ENCODE data around the gene LTF. TPM values are rescaled to one million over a fixed set of nuclear protein-coding genes. Genes with fewer than 3 reads are reported as not detected.
"Not testable (repeated sequence)": the region's sequence is repeated elsewhere in the genome, so short reads cannot be mapped to it uniquely, and the experiment has no call there.

Gene LTF
- total and polyA plus RNA-seq, 2 experiments from 2014 or later: 0.73 to 1.3 TPM

DNA sequence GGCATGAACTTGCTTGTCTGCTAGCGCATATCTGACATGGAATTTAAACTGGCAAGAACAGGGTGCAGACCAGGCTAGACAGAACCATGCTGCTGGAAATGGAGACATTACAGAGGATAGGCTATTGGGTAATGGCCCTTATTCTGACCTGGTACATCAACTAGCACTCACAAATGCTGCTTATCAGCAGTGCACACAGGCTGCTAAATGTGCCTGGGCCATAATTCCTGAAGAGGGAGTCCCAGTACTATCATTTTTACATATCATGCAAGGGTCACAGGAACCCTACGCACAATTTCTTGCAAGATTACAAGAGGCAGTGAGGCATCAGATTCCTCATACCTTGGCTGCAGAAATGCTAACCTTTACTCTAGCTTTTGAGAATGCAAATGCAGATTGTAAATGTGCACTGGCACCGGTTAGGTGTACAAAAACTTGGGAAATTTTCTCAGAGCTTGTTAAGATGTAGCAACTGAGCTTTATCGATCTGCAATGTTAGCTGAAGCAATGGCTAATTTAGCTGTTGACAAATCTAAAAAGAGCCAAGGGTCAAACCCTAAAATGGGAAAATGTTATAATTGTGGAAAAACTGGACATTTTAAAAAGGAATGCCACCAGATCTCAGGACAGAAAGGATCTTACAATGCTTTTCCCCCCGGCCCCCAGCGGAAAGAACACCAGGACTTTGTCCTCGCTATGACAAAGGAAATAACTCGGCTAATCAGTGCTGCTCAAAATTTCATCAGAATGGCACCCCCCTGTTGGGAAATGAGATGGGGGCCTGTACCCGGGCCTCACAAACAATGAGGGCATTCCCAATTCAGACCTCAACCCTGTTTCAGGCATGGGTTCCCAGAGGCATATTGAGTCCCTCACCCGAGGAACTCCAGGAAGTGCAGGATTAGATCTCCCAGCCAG is 36.5 kb downstream of the LTF start:
- no peaks in the 10 kb centered on the region for H3K27me3 Mint-ChIP-seq (ENCODE audit: insufficient read depth, low read depth, poor library complexity)
- no peak for ATAC-seq
- no peaks in the 10 kb centered on the region for H3F3A ChIP-seq (replicated peaks; ENCODE audit: low read depth)

DNA sequence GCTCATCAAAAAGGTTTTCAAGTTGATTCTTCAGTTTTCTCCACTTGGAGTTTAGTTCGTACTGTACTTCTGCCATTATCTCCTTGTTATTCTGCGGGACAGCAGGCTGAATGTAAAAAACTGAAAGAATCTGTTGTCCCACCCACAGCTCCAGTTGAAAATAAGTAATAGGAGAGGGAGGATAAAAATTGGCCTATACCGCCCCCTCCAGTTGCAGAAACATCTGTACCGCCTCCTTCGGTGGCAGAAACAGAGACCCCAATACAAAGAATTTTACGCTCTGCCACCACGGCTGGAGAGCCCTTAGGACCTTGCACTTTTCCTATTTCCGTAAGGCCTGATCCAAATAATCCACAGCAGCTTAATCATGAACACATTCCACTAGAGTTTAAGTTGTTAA is 37.3 kb downstream of the LTF start:
- H3K4me2 ChIP-seq; H3K36me3 Mint-ChIP-seq (ENCODE audit: low read depth); H4K20me1 ChIP-seq (replicated peaks; ENCODE audit: insufficient read depth); H3F3A ChIP-seq (replicated peaks; ENCODE audit: low read depth); H3K4me1 ChIP-seq (ENCODE audit: insufficient read depth); ATAC-seq; H3K36me3 ChIP-seq (ENCODE audit: insufficient read depth); H3K79me2 ChIP-seq (replicated peaks; ENCODE audit: insufficient read depth); H3K27me3 Mint-ChIP-seq (ENCODE audit: insufficient read depth, low read depth, poor library complexity); H3K4me3 ChIP-seq; H3K4me3 Mint-ChIP-seq; H3K27ac ChIP-seq (ENCODE audit: low read depth); H3K27me3 ChIP-seq (ENCODE audit: insufficient read depth); H3K9me2 ChIP-seq (ENCODE audit: insufficient read depth); H3K27ac Mint-ChIP-seq: not testable (repeated sequence)
- peak overlapping the region; percentile 88; the same call in 1 of the 2 replicates for H2AFZ ChIP-seq
- peaks cover 10% of the 10 kb centered on the region; the same call in 2 of the 3 replicates for H3K4me1 Mint-ChIP-seq
- TF ChIP-seq, protein P1, sequence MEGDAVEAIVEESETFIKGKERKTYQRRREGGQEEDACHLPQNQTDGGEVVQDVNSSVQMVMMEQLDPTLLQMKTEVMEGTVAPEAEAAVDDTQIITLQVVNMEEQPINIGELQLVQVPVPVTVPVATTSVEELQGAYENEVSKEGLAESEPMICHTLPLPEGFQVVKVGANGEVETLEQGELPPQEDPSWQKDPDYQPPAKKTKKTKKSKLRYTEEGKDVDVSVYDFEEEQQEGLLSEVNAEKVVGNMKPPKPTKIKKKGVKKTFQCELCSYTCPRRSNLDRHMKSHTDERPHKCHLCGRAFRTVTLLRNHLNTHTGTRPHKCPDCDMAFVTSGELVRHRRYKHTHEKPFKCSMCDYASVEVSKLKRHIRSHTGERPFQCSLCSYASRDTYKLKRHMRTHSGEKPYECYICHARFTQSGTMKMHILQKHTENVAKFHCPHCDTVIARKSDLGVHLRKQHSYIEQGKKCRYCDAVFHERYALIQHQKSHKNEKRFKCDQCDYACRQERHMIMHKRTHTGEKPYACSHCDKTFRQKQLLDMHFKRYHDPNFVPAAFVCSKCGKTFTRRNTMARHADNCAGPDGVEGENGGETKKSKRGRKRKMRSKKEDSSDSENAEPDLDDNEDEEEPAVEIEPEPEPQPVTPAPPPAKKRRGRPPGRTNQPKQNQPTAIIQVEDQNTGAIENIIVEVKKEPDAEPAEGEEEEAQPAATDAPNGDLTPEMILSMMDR (conservative IDR thresholded peaks at IDR 0.05; ENCODE audit: low read depth in 2 of 2): peak; percentile 47 to 58
- DNase-seq (ENCODE audit: low spot score): peak; percentile 31
- peaks cover 13% of the 10 kb centered on the region for H3K9me3 Mint-ChIP-seq

More for the DNA sequence above, 36.5 kb downstream of the LTF start:
- no peaks in the 10 kb centered on the region for H4K20me1 ChIP-seq (replicated peaks; ENCODE audit: insufficient read depth)
- no peaks in the 10 kb centered on the region for H3K27me3 ChIP-seq (ENCODE audit: insufficient read depth)
- H2AFZ ChIP-seq: no peak overlapping the region
- H3K4me3 Mint-ChIP-seq: no peak overlapping the region
- H3K27ac ChIP-seq (ENCODE audit: low read depth): no peak overlapping the region
- no peak overlapping the region for H3K27ac Mint-ChIP-seq
- H3K79me2 ChIP-seq (replicated peaks; ENCODE audit: insufficient read depth): no peaks in the 10 kb centered on the region
- H3K4me1 ChIP-seq (ENCODE audit: insufficient read depth): no peaks in the 10 kb centered on the region; the same call in 1 of the 2 replicates
- H3K4me1 Mint-ChIP-seq: peaks cover 10% of the 10 kb centered on the region; the same call in 2 of the 3 replicates
- peaks cover 7% of the 10 kb centered on the region for H3K36me3 ChIP-seq (ENCODE audit: insufficient read depth)
- no peak overlapping the region for H3K4me3 ChIP-seq
- TF ChIP-seq, protein P1 (conservative IDR thresholded peaks at IDR 0.05; ENCODE audit: low read depth in 2 of 2): peak in 1 of 2 experiments; percentile 28; a peak in 2 of 4 replicates
- TF ChIP-seq POLR2AphosphoS5 (IDR thresholded peaks at IDR 0.05; ENCODE audit: low read depth) (no peak), EZH2phosphoT487 (IDR thresholded peaks at IDR 0.05; ENCODE audit: unreplicated experiment) (no peak)
- no peak overlapping the region for H3K4me2 ChIP-seq
- H3K9me3 Mint-ChIP-seq: peaks cover 15% of the 10 kb centered on the region
- H3K36me3 Mint-ChIP-seq (ENCODE audit: low read depth): peaks cover 7% of the 10 kb centered on the region; the same call in 2 of the 3 replicates
- H3K9me2 ChIP-seq (ENCODE audit: insufficient read depth): no peaks in the 10 kb centered on the region; the same call in 1 of the 2 replicates
- DNase-seq (ENCODE audit: low spot score): no peak

DNA sequence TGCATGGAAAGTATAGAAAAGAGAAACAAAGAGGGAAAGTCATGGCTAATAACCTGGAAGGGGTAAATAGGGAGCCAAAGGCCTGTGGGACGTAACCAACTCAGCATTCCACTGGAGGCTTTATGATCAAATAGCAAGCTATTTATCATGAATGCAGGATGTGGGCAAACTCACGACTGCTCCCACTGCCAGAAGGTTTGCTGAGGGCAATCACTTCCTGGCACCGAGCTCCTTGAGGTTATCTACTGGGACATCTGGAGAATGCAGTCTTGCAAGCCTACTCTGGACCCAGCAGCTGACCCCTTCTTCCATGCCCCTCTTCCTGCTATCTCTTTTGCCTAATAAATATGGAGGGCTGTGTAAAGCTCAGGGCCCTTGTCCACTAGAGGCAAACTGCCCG is 38.2 kb downstream of the LTF start:
- not testable (repeated sequence) for H3K9me2 ChIP-seq (ENCODE audit: insufficient read depth); H3K79me2 ChIP-seq (replicated peaks; ENCODE audit: insufficient read depth); H3K36me3 Mint-ChIP-seq (ENCODE audit: low read depth); H3K4me3 Mint-ChIP-seq; H3K4me1 ChIP-seq (ENCODE audit: insufficient read depth); H4K20me1 ChIP-seq (replicated peaks; ENCODE audit: insufficient read depth); ATAC-seq; H3K9me3 Mint-ChIP-seq; H3K27me3 ChIP-seq (ENCODE audit: insufficient read depth); H3K27me3 Mint-ChIP-seq (ENCODE audit: insufficient read depth, low read depth, poor library complexity); DNase-seq (ENCODE audit: low spot score); H3K4me3 ChIP-seq; H3F3A ChIP-seq (replicated peaks; ENCODE audit: low read depth); H3K27ac ChIP-seq (ENCODE audit: low read depth); H3K4me2 ChIP-seq; H3K36me3 ChIP-seq (ENCODE audit: insufficient read depth); H3K27ac Mint-ChIP-seq
- H2AFZ ChIP-seq: peak overlapping the region; percentile 88
- peaks cover 10% of the 10 kb centered on the region; the same call in 2 of the 3 replicates for H3K4me1 Mint-ChIP-seq
